AG09309 (cell line): ENCODE results near the gene BAZ1A.

ENCODE experiments used
- DNase-seq: peaks from one replicate; pipeline ENCODE4 v3.0.0-alpha.2; 2010; ENCODE audit warnings: low read depth
- H3K4me3 ChIP-seq: 2 replicates; pipeline ENCODE4 v1.5.1; 2011; ENCODE audit warnings: mild to moderate bottlenecking, low read depth, low read length, moderate library complexity; ENCODE audit not compliant: control insufficient read depth
- TF ChIP-seq, protein P1 (sequence below): IDR thresholded peaks from 2 replicates; pipeline ENCODE4 v1.5.1; 2011; ENCODE audit warnings: mild to moderate bottlenecking, low read depth, low read length, inconsistent platforms; ENCODE audit not compliant: insufficient read depth, control insufficient read depth; ENCODE audit errors: missing control alignments

BAZ1A gene

GRCh38 chr14:34766606-34767005 lies 108.6 kb downstream of the BAZ1A start:
- DNase-seq: peak; percentile 37
- H3K4me3 ChIP-seq: no peak overlapping the region
- TF ChIP-seq, protein P1, sequence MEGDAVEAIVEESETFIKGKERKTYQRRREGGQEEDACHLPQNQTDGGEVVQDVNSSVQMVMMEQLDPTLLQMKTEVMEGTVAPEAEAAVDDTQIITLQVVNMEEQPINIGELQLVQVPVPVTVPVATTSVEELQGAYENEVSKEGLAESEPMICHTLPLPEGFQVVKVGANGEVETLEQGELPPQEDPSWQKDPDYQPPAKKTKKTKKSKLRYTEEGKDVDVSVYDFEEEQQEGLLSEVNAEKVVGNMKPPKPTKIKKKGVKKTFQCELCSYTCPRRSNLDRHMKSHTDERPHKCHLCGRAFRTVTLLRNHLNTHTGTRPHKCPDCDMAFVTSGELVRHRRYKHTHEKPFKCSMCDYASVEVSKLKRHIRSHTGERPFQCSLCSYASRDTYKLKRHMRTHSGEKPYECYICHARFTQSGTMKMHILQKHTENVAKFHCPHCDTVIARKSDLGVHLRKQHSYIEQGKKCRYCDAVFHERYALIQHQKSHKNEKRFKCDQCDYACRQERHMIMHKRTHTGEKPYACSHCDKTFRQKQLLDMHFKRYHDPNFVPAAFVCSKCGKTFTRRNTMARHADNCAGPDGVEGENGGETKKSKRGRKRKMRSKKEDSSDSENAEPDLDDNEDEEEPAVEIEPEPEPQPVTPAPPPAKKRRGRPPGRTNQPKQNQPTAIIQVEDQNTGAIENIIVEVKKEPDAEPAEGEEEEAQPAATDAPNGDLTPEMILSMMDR: no peak

- no peak overlapping the region for H3K4me3 ChIP-seq
- TF ChIP-seq, protein P1: no peak
- no peak for DNase-seq
Observed at GRCh38 chr14:34766060-34766459, 109.1 kb downstream of the BAZ1A start.

DNA sequence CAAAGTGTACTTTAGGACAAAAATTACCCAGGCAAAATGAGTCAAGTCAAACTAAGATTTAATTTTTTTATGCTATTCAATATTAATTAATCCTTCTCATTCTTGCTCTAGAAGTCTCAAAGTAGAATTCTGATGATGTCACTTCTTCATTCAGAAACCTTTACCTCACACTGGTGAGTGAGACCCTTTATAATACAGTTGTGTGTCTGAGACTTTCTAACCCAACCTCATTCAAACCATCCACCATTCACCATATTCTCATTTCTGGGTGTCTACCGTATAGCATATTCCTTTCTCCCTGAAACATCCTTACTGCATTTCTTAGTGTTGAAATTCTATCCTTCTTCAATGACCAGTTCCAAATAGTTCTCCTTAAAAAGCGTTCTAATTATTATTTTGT lies 119.9 kb downstream of the BAZ1A start:
- TF ChIP-seq, protein P1: no peak
- no peak overlapping the region for H3K4me3 ChIP-seq
- no peak for DNase-seq

GRCh38 chr14:34754687-34755086 lies 120.5 kb downstream of the BAZ1A start:
- H3K4me3 ChIP-seq: no peak overlapping the region
- TF ChIP-seq, protein P1: no peak
- no peak for DNase-seq

DNA sequence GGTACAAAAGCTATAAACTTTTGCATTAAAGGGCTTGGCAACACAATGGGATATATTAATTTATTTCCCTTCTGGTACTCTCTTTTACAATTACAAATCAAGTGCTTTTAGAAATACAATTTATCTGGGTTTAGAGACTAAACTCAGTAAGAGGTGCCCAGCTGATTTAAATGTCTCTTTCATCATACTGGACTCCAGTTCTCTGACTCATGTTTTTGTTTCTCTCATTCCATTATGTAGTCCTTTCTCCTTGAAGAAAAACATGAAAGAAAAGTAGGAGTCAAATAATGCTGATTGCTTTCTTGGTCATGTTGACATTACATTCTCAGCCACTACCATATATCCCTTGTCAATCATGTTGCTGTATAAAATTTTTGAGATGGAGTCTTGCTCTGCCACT lies 124.5 kb downstream of the BAZ1A start:
- TF ChIP-seq, protein P1: no peak
- peak; percentile 34 for DNase-seq
- H3K4me3 ChIP-seq: no peak overlapping the region

- no peak overlapping the region for H3K4me3 ChIP-seq
- TF ChIP-seq, protein P1: no peak
- no peak for DNase-seq
Observed at GRCh38 chr14:34750233-34750632, 124.9 kb downstream of the BAZ1A start.

DNA sequence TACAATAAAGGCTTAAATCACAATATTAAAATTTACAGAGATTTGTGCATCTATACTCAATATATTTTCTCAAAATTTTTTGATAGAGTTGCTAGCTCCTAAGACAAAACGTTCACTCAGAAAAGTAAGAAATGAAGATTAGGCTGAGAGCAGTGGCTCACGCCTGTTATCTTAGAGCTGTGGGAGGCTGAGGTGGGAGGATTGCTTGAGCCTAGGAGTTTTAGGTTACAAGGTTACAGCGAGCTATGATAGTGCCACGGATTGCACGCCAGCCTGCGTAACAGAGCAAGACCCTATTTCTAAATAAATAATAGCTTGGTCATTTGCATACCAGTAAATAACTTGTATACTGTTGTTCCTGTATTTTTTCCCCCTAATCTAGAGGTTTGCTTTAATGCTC lies 125.8 kb downstream of the BAZ1A start:
- no peak for DNase-seq
- no peak overlapping the region for H3K4me3 ChIP-seq
- TF ChIP-seq, protein P1: no peak
